Left lobe of liver (tissue), 2 donors: ENCODE measurements around the gene TACC3. TPM values are rescaled to one million over a fixed set of nuclear protein-coding genes. Genes with fewer than 3 reads are reported as not detected.

ENCODE experiments used
- ATAC-seq: fragments of 200-7000 bp; cut with Tn5 transposase; one replicate; pipeline ENCODE4 v1.9.1; 2020; ENCODE audit warnings: mild to moderate bottlenecking, moderate library complexity
- DNase-seq: peaks from one replicate; pipeline ENCODE4 v3.0.0-alpha.2; 2020; ENCODE audit warnings: low spot score
- total RNA-seq: library from RNA; stranded (reverse); gene quantifications from one replicate; pipeline ENCODE4 v1.2.1, GENCODE V29; 2021
- donor health status: DM: no; HTN: no; CAD: no; lungs with moderate emphysema.
- donor health status: DM: no; HTN: yes; CAD: no.

TACC3 gene
- total RNA-seq, 1 donor from 2014 or later: 4.5 TPM

- ATAC-seq (no peak), DNase-seq (no peak)
Measured at GRCh38 chr4:1721666-1722550, 587 bp downstream of the TACC3 start.

- DNase-seq: no peak
- ATAC-seq: no peak
Measured at GRCh38 chr4:1722551-1723118, 1.3 kb downstream of the TACC3 start.

DNA sequence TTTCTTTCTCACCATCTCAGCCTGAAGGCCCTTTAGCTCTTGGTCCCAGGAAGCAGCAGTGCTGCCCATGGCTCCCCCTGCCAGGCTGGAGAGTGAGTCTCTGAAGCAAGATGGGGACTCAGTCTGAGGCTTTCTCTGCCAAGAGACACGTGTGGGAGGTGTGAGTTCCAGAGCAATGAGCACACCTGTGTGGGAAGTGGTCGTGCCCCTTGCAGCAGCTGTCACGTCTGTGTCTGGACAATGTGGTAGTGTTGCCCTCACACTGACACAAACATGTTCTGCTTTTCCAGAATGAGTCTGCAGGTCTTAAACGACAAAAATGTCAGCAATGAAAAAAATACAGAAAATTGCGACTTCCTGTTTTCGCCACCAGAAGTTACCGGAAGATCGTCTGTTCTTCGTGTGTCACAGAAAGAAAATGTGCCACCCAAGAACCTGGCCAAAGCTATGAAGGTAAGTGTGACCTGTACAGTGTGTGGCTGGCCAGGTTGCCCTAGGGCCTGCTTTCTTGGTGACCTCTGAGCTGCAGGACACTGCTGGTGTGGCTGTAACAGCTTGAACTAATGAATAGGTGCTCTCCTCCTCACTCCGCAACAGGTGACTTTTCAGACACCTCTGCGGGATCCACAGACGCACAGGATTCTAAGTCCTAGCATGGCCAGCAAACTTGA, 1.9 kb downstream of the TACC3 start:
- ATAC-seq: no peak
- DNase-seq: no peak

GRCh38 chr4:1725521-1725920, 4.2 kb downstream of the TACC3 start:
- ATAC-seq (no peak), DNase-seq (no peak)

GRCh38 chr4:1726146-1726934, 5.0 kb downstream of the TACC3 start:
- DNase-seq: peak; percentile 87
- peak; percentile 85 for ATAC-seq

DNA sequence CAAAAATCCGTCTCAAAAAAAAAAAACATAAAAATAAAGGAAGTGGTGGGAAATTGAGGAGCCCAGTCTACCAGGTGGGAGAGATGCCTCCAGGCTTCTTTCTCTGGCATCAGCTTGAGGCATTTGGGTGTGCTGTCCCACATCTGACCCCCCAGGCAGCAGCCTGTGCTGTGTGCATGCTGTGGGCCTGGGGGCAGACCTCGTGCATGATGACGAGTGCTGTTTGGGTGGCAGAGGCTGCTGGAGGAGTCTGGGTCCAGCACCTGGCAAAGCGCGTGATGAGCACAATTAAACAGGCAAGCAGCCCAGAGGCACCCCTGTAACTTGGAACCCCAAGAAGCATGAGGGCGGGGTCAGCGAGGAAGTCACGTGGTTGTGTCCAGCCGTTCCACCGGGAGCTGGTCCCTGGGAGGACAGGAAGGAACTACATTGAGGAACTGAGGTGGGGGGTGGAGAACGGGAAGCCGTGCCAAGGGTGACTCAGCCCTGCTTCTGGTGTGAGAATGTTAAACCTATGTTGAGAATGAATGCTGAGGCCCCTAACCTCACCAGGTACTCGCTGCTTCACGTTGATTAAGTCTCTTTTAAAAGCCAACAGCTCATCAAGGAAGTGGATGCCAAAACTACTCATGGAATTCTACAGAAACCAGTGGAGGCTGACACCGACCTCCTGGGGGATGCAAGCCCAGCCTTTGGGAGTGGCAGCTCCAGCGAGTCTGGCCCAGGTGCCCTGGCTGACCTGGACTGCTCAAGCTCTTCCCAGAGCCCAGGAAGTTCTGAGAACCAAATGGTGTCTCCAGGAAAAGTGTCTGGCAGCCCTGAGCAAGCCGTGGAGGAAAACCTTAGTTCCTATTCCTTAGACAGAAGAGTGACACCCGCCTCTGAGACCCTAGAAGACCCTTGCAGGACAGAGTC, 6.1 kb downstream of the TACC3 start:
- no peak for DNase-seq
- peak; percentile 24 for ATAC-seq

DNA sequence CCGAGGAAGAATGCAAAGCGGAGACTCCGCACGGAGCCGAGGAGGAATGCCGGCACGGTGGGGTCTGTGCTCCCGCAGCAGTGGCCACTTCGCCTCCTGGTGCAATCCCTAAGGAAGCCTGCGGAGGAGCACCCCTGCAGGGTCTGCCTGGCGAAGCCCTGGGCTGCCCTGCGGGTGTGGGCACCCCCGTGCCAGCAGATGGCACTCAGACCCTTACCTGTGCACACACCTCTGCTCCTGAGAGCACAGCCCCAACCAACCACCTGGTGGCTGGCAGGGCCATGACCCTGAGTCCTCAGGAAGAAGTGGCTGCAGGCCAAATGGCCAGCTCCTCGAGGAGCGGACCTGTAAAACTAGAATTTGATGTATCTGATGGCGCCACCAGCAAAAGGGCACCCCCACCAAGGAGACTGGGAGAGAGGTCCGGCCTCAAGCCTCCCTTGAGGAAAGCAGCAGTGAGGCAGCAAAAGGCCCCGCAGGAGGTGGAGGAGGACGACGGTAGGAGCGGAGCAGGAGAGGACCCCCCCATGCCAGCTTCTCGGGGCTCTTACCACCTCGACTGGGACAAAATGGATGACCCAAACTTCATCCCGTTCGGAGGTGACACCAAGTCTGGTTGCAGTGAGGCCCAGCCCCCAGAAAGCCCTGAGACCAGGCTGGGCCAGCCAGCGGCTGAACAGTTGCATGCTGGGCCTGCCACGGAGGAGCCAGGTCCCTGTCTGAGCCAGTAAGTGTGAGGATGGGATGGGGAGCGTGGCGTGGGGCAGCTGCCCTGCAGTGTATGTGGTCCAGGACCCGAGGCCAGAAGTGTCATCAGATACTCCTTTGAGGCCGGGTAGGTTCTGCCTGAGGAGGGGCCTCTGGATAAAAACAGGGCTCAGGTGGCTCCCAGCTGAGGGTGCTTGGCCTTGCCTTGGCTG, 7.0 kb downstream of the TACC3 start:
- peak; percentile 46 for DNase-seq
- ATAC-seq: no peak

DNA sequence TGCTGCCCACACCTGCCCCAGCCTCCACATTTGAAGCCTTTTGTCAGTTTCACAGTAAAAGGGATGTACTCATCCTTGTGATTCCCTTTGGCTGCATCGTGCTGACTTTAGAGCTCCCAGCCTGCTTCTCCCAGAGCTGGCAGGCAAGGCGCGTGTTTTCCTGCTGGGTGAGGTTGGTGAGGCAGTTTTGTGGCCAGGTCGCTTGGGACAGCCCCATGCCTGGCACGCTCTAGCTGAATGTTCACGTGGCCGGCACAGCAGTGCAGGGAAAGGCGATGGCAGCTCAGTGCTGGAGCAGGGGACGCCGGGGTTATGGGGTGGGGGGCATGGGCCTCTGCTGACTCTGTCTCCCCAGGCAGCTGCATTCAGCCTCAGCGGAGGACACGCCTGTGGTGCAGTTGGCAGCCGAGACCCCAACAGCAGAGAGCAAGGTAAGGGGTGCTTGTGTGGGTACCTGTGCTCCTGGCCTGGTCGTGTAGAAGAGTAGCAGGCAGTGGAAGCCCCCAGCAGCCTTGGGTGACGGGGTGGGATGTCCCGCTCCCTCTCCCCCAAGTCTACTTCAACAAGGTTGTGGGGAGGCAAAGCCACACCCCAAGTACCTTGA, 9.3 kb downstream of the TACC3 start:
- no peak for DNase-seq
- no peak for ATAC-seq

GRCh38 chr4:1731180-1731579, 9.9 kb downstream of the TACC3 start:
- ATAC-seq (no peak), DNase-seq (no peak)

DNA sequence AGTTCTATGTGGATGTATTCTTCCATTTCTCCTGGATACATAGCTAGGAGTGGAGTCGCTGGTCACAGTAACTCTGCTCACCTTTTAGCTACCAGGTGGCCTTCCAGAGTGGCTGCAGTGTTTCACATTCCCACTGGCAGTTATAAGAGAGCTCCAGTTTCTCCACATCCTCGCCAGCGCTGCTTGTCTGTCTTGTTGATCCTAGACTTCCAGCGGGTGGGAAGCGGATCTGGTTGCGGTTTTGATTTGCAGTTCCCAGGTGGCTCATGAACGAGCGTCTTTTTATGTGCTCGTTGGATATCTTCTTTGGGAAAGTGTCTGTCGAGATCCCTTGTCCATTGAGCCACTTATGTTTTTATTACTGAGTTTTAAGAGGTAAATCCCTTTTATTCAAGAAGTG, 11.6 kb downstream of the TACC3 start:
- no peak for DNase-seq
- ATAC-seq: no peak

- DNase-seq: no peak
Measured at GRCh38 chr4:1735215-1735614, 13.9 kb downstream of the TACC3 start.

GRCh38 chr4:1736812-1737211, 15.5 kb downstream of the TACC3 start:
- ATAC-seq (no peak), DNase-seq (no peak)

More at GRCh38 chr4:1735215-1735614, 13.9 kb downstream of the TACC3 start:
- ATAC-seq: no peak

DNA sequence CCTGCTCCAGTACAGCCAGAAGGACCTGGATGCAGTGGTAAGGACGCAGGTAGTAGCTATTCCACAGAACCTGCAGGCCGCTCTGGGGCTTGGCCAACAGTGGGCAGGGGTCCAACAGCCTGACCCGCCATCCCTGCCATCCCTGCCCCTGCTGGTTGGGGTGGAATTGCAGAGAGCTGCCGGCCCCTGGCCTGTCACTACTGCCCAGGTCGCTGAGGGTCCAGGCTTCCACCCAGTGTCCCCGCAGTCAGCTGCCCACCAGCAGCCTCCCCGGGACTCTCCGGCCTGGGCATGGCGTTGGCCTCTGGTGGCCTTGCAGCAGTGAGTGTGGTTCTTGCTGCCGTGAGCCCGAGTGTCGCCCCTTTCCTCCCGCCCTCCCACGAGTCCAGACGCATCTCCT, 16.3 kb downstream of the TACC3 start:
- ATAC-seq (no peak), DNase-seq (no peak)

GRCh38 chr4:1738410-1738809, 17.1 kb downstream of the TACC3 start:
- no peak for DNase-seq
- no peak for ATAC-seq

GRCh38 chr4:1739358-1739757, 18.0 kb downstream of the TACC3 start:
- DNase-seq (no peak), ATAC-seq (no peak)

GRCh38 chr4:1740021-1740545, 18.8 kb downstream of the TACC3 start:
- no peak for ATAC-seq
- no peak for DNase-seq

GRCh38 chr4:1741208-1741607, 19.9 kb downstream of the TACC3 start:
- ATAC-seq: no peak
- no peak for DNase-seq

- peak; percentile 24 for ATAC-seq
- DNase-seq: no peak
Measured at GRCh38 chr4:1743551-1743950, 22.2 kb downstream of the TACC3 start.
